SU-DHL-6 (cell line): ENCODE measurements around the gene ADCYAP1R1.

Experiments
- H2AFZ ChIP-seq: fragments of 200-600 bp; sonication (generic); 2 replicates; pipeline ENCODE4 v1.6.1; 2014; ENCODE audit warnings: low read depth, mild to moderate bottlenecking, moderate library complexity, mixed read lengths, antibody characterized with exemption, low read length; ENCODE audit not compliant: severe bottlenecking
- H3F3A ChIP-seq: fragments of 200-600 bp; shearing (Covaris generic); 2 replicates; pipeline ENCODE4 v1.6.0; 2016; ENCODE audit warnings: antibody characterized with exemption, mild to moderate bottlenecking; ENCODE audit not compliant: insufficient read depth
- H3K27ac ChIP-seq: fragments of 200-600 bp; sonication (generic); 2 replicates; pipeline ENCODE4 v1.5.1; 2016; ENCODE audit warnings: low read depth, mild to moderate bottlenecking, low read length, moderate library complexity, mixed read lengths
- H3K27me3 ChIP-seq: fragments of 200-600 bp; sonication (generic), shearing (Covaris generic); 2 replicates; pipeline ENCODE4 v1.6.0; 2014; ENCODE audit warnings: mild to moderate bottlenecking, low read length
- H3K36me3 ChIP-seq: fragments of 200-600 bp; sonication (generic); 2 replicates; pipeline ENCODE4 v1.6.1; 2014; ENCODE audit warnings: mild to moderate bottlenecking, low read length, mixed read lengths
- H3K4me2 ChIP-seq: fragments of 300-600, 200-600 bp; shearing (Covaris generic), sonication (generic); 2 replicates; pipeline ENCODE4 v1.6.0; 2014; ENCODE audit warnings: low read length, low read depth, mild to moderate bottlenecking; ENCODE audit not compliant: poor library complexity, severe bottlenecking
- H3K4me3 ChIP-seq: fragments of 200-600 bp; sonication (generic); 2 replicates; pipeline ENCODE4 v1.5.1; 2014; ENCODE audit warnings: antibody characterized with exemption, low read length, mild to moderate bottlenecking, mixed read lengths; ENCODE audit not compliant: insufficient read depth, poor library complexity, severe bottlenecking
- H3K79me2 ChIP-seq: fragments of 200-600 bp; sonication (generic); 2 replicates; pipeline ENCODE4 v1.6.1; 2014; ENCODE audit warnings: mild to moderate bottlenecking, low read length, moderate library complexity; ENCODE audit not compliant: insufficient read depth
- H3K9ac ChIP-seq: fragments of 200-600 bp; sonication (generic); 2 replicates; pipeline ENCODE4 v1.7.0; 2014; ENCODE audit warnings: mild to moderate bottlenecking, low read length
- H3K9me2 ChIP-seq: fragments of 200-600 bp; sonication (generic); replicated peaks from 2 replicates; pipeline ENCODE4 v1.6.1; 2014; ENCODE audit warnings: low read length; ENCODE audit not compliant: insufficient read depth
- H3K9me3 ChIP-seq: fragments of 200-600 bp; sonication (generic); 2 replicates; pipeline ENCODE4 v1.6.1; 2014; ENCODE audit warnings: low read length, mixed read lengths; ENCODE audit not compliant: insufficient read depth
- H4K20me1 ChIP-seq: fragments of 200-600 bp; sonication (generic); 2 replicates; pipeline ENCODE4 v1.6.1; 2014; ENCODE audit warnings: low read depth, mild to moderate bottlenecking, antibody characterized with exemption, low read length, moderate library complexity, mixed read lengths
- CTCF ChIP-seq: fragments of 200-600 bp; sonication (generic); IDR thresholded peaks from one replicate; pipeline ENCODE4 v1.5.1; 2017; ENCODE audit warnings: antibody characterized with exemption, mild to moderate bottlenecking, low read length, moderate library complexity; ENCODE audit not compliant: insufficient read depth, poor library complexity, severe bottlenecking
- EZH2phosphoT487 ChIP-seq: fragments of 200-600 bp; sonication (generic), shearing (Covaris generic); conservative IDR thresholded peaks from 2 replicates; pipeline ENCODE4 v1.6.1; 2018; ENCODE audit warnings: mild to moderate bottlenecking, antibody characterized with exemption, low read length, moderate library complexity, mixed read lengths

The ADCYAP1R1 gene

GRCh38 chr7:31096198-31096876 lies 44.2 kb downstream of the ADCYAP1R1 start:
- H3K4me3 ChIP-seq: no peak overlapping the region
- no peaks in the 10 kb centered on the region for H3K79me2 ChIP-seq
- no peak for TF ChIP-seq EZH2phosphoT487
- no peak for TF ChIP-seq CTCF
- H3K9me3 ChIP-seq: no peaks in the 10 kb centered on the region
- H3K36me3 ChIP-seq: no peaks in the 10 kb centered on the region
- H3K27ac ChIP-seq: no peak overlapping the region
- no peaks in the 10 kb centered on the region for H3K27me3 ChIP-seq
- H3K9me2 ChIP-seq: no peaks in the 10 kb centered on the region
- H3F3A ChIP-seq: no peaks in the 10 kb centered on the region
- H3K4me2 ChIP-seq: no peak overlapping the region
- H4K20me1 ChIP-seq: no peaks in the 10 kb centered on the region
- no peak overlapping the region for H3K9ac ChIP-seq
- no peak overlapping the region for H2AFZ ChIP-seq

GRCh38 chr7:31096877-31097258 lies 44.8 kb downstream of the ADCYAP1R1 start:
- H3K27me3 ChIP-seq: no peaks in the 10 kb centered on the region
- TF ChIP-seq EZH2phosphoT487 (no peak), CTCF (no peak)
- H3F3A ChIP-seq: no peaks in the 10 kb centered on the region
- H3K9ac ChIP-seq: no peak overlapping the region
- no peaks in the 10 kb centered on the region for H3K9me2 ChIP-seq
- H3K4me2 ChIP-seq: no peak overlapping the region
- no peaks in the 10 kb centered on the region for H3K9me3 ChIP-seq
- H3K27ac ChIP-seq: no peak overlapping the region
- no peaks in the 10 kb centered on the region for H3K36me3 ChIP-seq
- H3K79me2 ChIP-seq: no peaks in the 10 kb centered on the region
- H4K20me1 ChIP-seq: no peaks in the 10 kb centered on the region
- H2AFZ ChIP-seq: no peak overlapping the region
- no peak overlapping the region for H3K4me3 ChIP-seq

GRCh38 chr7:31098642-31099360 lies 46.7 kb downstream of the ADCYAP1R1 start:
- Histone ChIP-seq H2AFZ (no peak overlapping the region), H3K9me3 (no peaks in the 10 kb centered on the region), H3F3A (no peaks in the 10 kb centered on the region), H3K27ac (no peak overlapping the region), H4K20me1 (no peaks in the 10 kb centered on the region), H3K4me2 (no peak overlapping the region), H3K4me3 (no peak overlapping the region), H3K79me2 (no peaks in the 10 kb centered on the region), H3K36me3 (no peaks in the 10 kb centered on the region), H3K9ac (no peak overlapping the region), H3K9me2 (no peaks in the 10 kb centered on the region), H3K27me3 (no peaks in the 10 kb centered on the region)
- no peak for TF ChIP-seq CTCF
- no peak for TF ChIP-seq EZH2phosphoT487
